IMR-90 (cell line): ENCODE measurements around the gene ZNF662. TPM values are rescaled to one million over a fixed set of nuclear protein-coding genes. Genes with fewer than 3 reads are reported as not detected.

Experiments
- ATAC-seq: fragments of 200-7000 bp; cut with Tn5 transposase; 2 replicates; pipeline ENCODE4 v1.9.1; 2020; ENCODE audit warnings: low read depth, mild to moderate bottlenecking, moderate library complexity
- BruUV-seq: library from RNA; stranded (reverse); fragments of 400-500 nt; replicated peaks from 2 replicates; lab custom pipeline; 2021; lab: Mats Ljungman, UMichigan
- CTCF ChIA-PET: fragments of 300-600 bp; formaldehyde crosslinking; extraction: SDS; loops from one replicate; lab custom pipeline; 2021; ENCODE audit warnings: antibody characterized with exemption; lab: Yijun Ruan, JAX
- POLR2A ChIA-PET: fragments of 300-600 bp; sonication (Branson Sonifier 250); formaldehyde crosslinking; loops from one replicate; lab custom pipeline; 2022; ENCODE audit warnings: antibody characterized with exemption; ENCODE audit not compliant: unreplicated experiment; lab: Charles Lee
- DNase-seq: peaks from one replicate; pipeline ENCODE4 v3.0.0; 2013
- H2AFZ ChIP-seq: replicated peaks from 2 replicates; pipeline ENCODE3; 2013; ENCODE audit warnings: low read length, mild to moderate bottlenecking; ENCODE audit not compliant: poor library complexity
- H2AK5ac ChIP-seq: 2 replicates; pipeline ENCODE4 v1.6.1; 2013; ENCODE audit warnings: low read depth, low read length, inconsistent platforms
- H2AK9ac ChIP-seq: replicated peaks from 2 replicates; pipeline ENCODE3; 2013; ENCODE audit warnings: mild to moderate bottlenecking, low read depth, low read length, moderate library complexity; ENCODE audit not compliant: poor library complexity
- H2BK120ac ChIP-seq: 2 replicates; pipeline ENCODE4 v1.6.1; 2013; ENCODE audit warnings: low read depth, low read length, inconsistent platforms
- H2BK15ac ChIP-seq: 3 replicates; pipeline ENCODE4 v1.6.1; 2013; ENCODE audit warnings: low read depth, low read length, inconsistent platforms
- H2BK20ac ChIP-seq: 2 replicates; pipeline ENCODE4 v1.6.1; 2013; ENCODE audit warnings: low read depth, mild to moderate bottlenecking, inconsistent platforms, low read length, moderate library complexity
- H2BK5ac ChIP-seq: 2 replicates; pipeline ENCODE4 v1.6.1; 2013; ENCODE audit warnings: mild to moderate bottlenecking, low read depth, low read length, inconsistent platforms; ENCODE audit not compliant: poor library complexity, severe bottlenecking
- H3K14ac ChIP-seq: replicated peaks from 2 replicates; pipeline ENCODE4 v1.6.1; 2013; ENCODE audit warnings: low read depth, low read length, inconsistent platforms
- H3K18ac ChIP-seq: 2 replicates; pipeline ENCODE4 v1.6.1; 2013; ENCODE audit warnings: low read depth, low read length, control low read depth
- H3K23ac ChIP-seq: 2 replicates; pipeline ENCODE4 v1.6.1; 2013; ENCODE audit warnings: low read depth, low read length, inconsistent platforms
- H3K27ac ChIP-seq: 2 replicates; pipeline ENCODE4 v1.5.1; 2013; ENCODE audit warnings: mild to moderate bottlenecking, control low read depth, low read length; ENCODE audit not compliant: insufficient read depth
- H3K27me3 ChIP-seq: 2 replicates; pipeline ENCODE4 v1.6.1; 2013; ENCODE audit warnings: low read length; ENCODE audit not compliant: control insufficient read depth, insufficient read depth
- H3K36me3 ChIP-seq: 2 replicates; pipeline ENCODE4 v1.6.1; 2013; ENCODE audit warnings: low read length, mixed read lengths; ENCODE audit not compliant: control insufficient read depth, insufficient read depth
- H3K4ac ChIP-seq: 2 replicates; pipeline ENCODE4 v1.6.1; 2013; ENCODE audit warnings: low read depth, low read length, inconsistent platforms
- H3K4me1 ChIP-seq: 2 replicates; pipeline ENCODE4 v1.6.1; 2013; ENCODE audit warnings: low read length, mixed read lengths; ENCODE audit not compliant: control insufficient read depth, insufficient read depth
- H3K4me2 ChIP-seq: 2 replicates; pipeline ENCODE4 v1.6.1; 2013; ENCODE audit warnings: low read depth, mild to moderate bottlenecking, control low read depth, low read length, moderate library complexity
- H3K4me3 ChIP-seq: 2 replicates; pipeline ENCODE4 v1.5.1; 2013; ENCODE audit warnings: low read depth, mild to moderate bottlenecking, control low read depth, low read length, moderate library complexity; ENCODE audit not compliant: insufficient read depth
- H3K56ac ChIP-seq: 2 replicates; pipeline ENCODE4 v1.6.1; 2013; ENCODE audit warnings: low read length, inconsistent platforms; ENCODE audit not compliant: insufficient read depth; ENCODE audit errors: extremely low read depth
- H3K79me1 ChIP-seq, 2 experiments: 2 replicates each; pipeline ENCODE4 v1.6.1; 2013; ENCODE audit warnings: low read length in 2 of 2, inconsistent platforms in 1 of 2, low read depth in 1 of 2
- H3K9ac ChIP-seq: 2 replicates; pipeline ENCODE4 v1.6.1; 2013; ENCODE audit warnings: low read depth, low read length, control low read depth
- H3K9me1 ChIP-seq: 2 replicates; pipeline ENCODE4 v1.6.1; 2013; ENCODE audit warnings: low read length, inconsistent platforms; ENCODE audit not compliant: insufficient read depth
- H3K9me3 ChIP-seq: 2 replicates; pipeline ENCODE4 v1.6.1; 2013; ENCODE audit warnings: low read length; ENCODE audit not compliant: control insufficient read depth, insufficient read depth
- H4K20me1 ChIP-seq: 2 replicates; pipeline ENCODE4 v1.6.1; 2013; ENCODE audit warnings: low read length, inconsistent platforms; ENCODE audit not compliant: insufficient read depth
- H4K5ac ChIP-seq: 2 replicates; pipeline ENCODE4 v1.6.1; 2013; ENCODE audit warnings: mild to moderate bottlenecking, low read depth, low read length, control low read depth
- H4K8ac ChIP-seq, 2 experiments: 2 replicates each; pipeline ENCODE4 v1.6.1; 2013; ENCODE audit warnings: low read depth in 2 of 2, low read length in 2 of 2, control low read depth in 1 of 2, inconsistent platforms in 1 of 2
- H4K91ac ChIP-seq: 2 replicates; pipeline ENCODE4 v1.6.1; 2013; ENCODE audit warnings: low read depth, low read length, inconsistent platforms; ENCODE audit not compliant: insufficient read depth
- BHLHE40 ChIP-seq: fragments of 150-350 bp; IDR thresholded peaks from 2 replicates; pipeline ENCODE4 v1.6.1; 2016; ENCODE audit warnings: mild to moderate bottlenecking, low read depth, low read length
- CEBPB ChIP-seq: IDR thresholded peaks from 2 replicates; pipeline ENCODE4 v1.6.1; 2012; ENCODE audit warnings: low read depth, low read length, improper control_type of control experiment
- CHD1 ChIP-seq: IDR thresholded peaks from 2 replicates; pipeline ENCODE4 v1.6.1; 2012; ENCODE audit warnings: low read depth, low read length, improper control_type of control experiment
- ELK1 ChIP-seq: fragments of 150-350 bp; IDR thresholded peaks from 2 replicates; pipeline ENCODE4 v1.6.1; 2016; ENCODE audit warnings: low read depth, mild to moderate bottlenecking, low read length, moderate library complexity, borderline replicate concordance
- FOS ChIP-seq: fragments of 150-350 bp; IDR thresholded peaks from 2 replicates; pipeline ENCODE4 v1.6.1; 2016; ENCODE audit warnings: low read depth, low read length
- MAFK ChIP-seq: IDR thresholded peaks from 2 replicates; pipeline ENCODE4 v1.6.1; 2012; ENCODE audit warnings: low read depth, low read length, improper control_type of control experiment
- MAZ ChIP-seq: IDR thresholded peaks from 2 replicates; pipeline ENCODE4 v1.6.1; 2012; ENCODE audit warnings: low read depth, mild to moderate bottlenecking, low read length, improper control_type of control experiment, moderate library complexity, borderline replicate concordance
- MXI1 ChIP-seq: IDR thresholded peaks from 2 replicates; pipeline ENCODE4 v1.6.1; 2012; ENCODE audit warnings: low read depth, mild to moderate bottlenecking, low read length, moderate library complexity, borderline replicate concordance
- NFE2L2 ChIP-seq: fragments of 150-350 bp; IDR thresholded peaks from 2 replicates; pipeline ENCODE4 v1.6.1; 2016; ENCODE audit warnings: low read depth, mild to moderate bottlenecking, low read length
- POLR2A ChIP-seq: IDR thresholded peaks from 2 replicates; pipeline ENCODE4 v1.6.1; 2012; ENCODE audit warnings: mild to moderate bottlenecking, low read depth, low read length
- RAD21 ChIP-seq: IDR thresholded peaks from 2 replicates; pipeline ENCODE4 v1.6.1; 2012; ENCODE audit warnings: low read length, improper control_type of control experiment
- RCOR1 ChIP-seq: IDR thresholded peaks from 2 replicates; pipeline ENCODE4 v1.6.1; 2012; ENCODE audit warnings: mild to moderate bottlenecking, low read length, improper control_type of control experiment; ENCODE audit not compliant: insufficient replicate concordance
- RFX5 ChIP-seq: IDR thresholded peaks from 2 replicates; pipeline ENCODE4 v1.8.0; 2012; ENCODE audit warnings: low read depth, mild to moderate bottlenecking, low read length, moderate library complexity
- SMC3 ChIP-seq: fragments of 150-350 bp; IDR thresholded peaks from 2 replicates; pipeline ENCODE4 v1.6.1; 2016; ENCODE audit warnings: low read depth, mild to moderate bottlenecking, antibody characterized with exemption, low read length, moderate library complexity
- USF2 ChIP-seq: fragments of 150-350 bp; IDR thresholded peaks from 2 replicates; pipeline ENCODE4 v1.6.1; 2017; ENCODE audit warnings: mild to moderate bottlenecking, antibody characterized with exemption, low read length, low read depth
- WGBS, 2 experiments: methylation state at CpG; one replicate each; pipeline versions ENCODE4 v1.1.5 to v1.1.7; 2013; ENCODE audit warnings: missing lambda C conversion rate in 2 of 2; ENCODE audit not compliant: insufficient read length in 1 of 2; ENCODE audit errors: extremely low coverage in 2 of 2; 5-methylcytosine and 5-hydroxymethylcytosine counted together
- dilution Hi-C: fragments of 300-500 bp; cut with HindIII; formaldehyde crosslinking; loops from one replicate; pipeline ENCODE4 v1.14.3; 2018; ENCODE audit warnings: low sequenced_read_pairs; ENCODE audit not compliant: unreplicated experiment
- in situ Hi-C: fragments of 300-500 bp; cut with MboI; formaldehyde crosslinking; loops from 3 replicates; pipeline ENCODE4 v1.14.3; 2019; ENCODE audit warnings: low sequenced_read_pairs, inconsistent platforms, mixed read lengths
- intact Hi-C: fragments of 100-400 bp; cut with micrococcal nuclease; formaldehyde crosslinking; loops from 2 replicates; pipeline ENCODE4 v1.10.0; 2022
- polyA plus RNA-seq, 3 experiments: library from polyadenylated mRNA; depleted of rRNA; stranded (reverse); fragments of >200 nt; gene quantifications; 2 replicates each; pipeline ENCODE4 v1.2.3, GENCODE V29; 2012; ENCODE audit warnings: low replicate concordance in 1 of 3
- total RNA-seq: library from RNA; depleted of rRNA; stranded (reverse); fragments of >200 nt; gene quantifications from 2 replicates; pipeline ENCODE4 v1.2.3, GENCODE V29; 2012

The ZNF662 gene
- total and polyA plus RNA-seq, 2 of the 4 experiments (the other 2 are of a cell fraction): 0.29 to 0.54 TPM

DNA sequence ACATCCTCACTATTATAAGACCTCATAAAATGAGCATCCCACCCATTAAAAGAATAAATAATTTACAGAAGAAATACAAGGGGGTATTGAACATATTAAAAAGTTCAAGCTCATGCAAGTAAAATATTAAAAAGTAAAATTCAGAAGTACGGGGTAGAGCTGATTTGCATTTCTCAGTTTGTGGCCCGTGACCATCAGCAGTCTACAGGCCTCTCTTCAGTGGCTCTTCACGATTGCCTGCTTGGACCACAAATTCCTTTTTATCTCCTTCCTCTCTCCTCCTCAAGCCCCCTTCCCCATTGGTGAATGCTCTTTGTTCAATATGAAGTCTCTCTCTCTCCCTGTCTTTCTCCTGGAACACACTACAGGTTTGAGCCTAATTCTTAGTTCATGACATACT lies 49.4 kb upstream of the ZNF662 start (continued):
- TF ChIP-seq USF2 (no peak), RFX5 (no peak), BHLHE40 (no peak), CHD1 (no peak), MXI1 (no peak)

DNA sequence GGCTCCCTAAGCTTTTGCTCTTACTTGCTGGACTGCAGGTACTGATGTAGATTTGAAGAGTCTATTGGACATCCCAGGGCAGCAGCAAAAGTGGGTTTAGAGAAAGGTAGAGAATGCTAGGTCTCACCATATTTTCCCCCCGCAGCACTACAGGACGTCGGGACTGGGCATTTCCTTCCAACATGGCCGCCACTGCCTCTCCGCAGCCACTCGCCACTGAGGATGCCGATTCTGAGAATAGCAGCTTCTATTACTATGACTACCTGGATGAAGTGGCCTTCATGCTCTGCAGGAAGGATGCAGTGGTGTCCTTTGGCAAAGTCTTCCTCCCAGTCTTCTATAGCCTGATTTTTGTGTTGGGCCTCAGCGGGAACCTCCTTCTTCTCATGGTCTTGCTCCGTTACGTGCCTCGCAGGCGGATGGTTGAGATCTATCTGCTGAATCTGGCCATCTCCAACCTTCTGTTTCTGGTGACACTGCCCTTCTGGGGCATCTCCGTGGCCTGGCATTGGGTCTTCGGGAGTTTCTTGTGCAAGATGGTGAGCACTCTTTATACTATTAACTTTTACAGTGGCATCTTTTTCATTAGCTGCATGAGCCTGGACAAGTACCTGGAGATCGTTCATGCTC lies 41.5 kb upstream of the ZNF662 start:
- H3K36me3 ChIP-seq: no peaks in the 10 kb centered on the region
- intact Hi-C loops: no loop called here
- CTCF ChIA-PET: no interaction called here
- in situ Hi-C loops: no loop called here
- dilution Hi-C loops: no loop called here
- H3K27me3 ChIP-seq: peaks cover 8% of the 10 kb centered on the region; the same call in 1 of the 2 replicates
- no peak overlapping the region for H2AFZ ChIP-seq
- H3K9me1 ChIP-seq: no peaks in the 10 kb centered on the region
- ATAC-seq (no peak), DNase-seq (no peak)
- no peak overlapping the region for H2BK5ac ChIP-seq
- H3K4me2 ChIP-seq: no peak overlapping the region
- H2BK20ac ChIP-seq: no peak overlapping the region
- H4K20me1 ChIP-seq: no peaks in the 10 kb centered on the region
- no peak overlapping the region for H4K91ac ChIP-seq
- no peak overlapping the region for H2AK9ac ChIP-seq
- BruUV-seq: no TSS peak
- no peaks in the 10 kb centered on the region for H3K79me1 ChIP-seq
- H3K4me1 ChIP-seq: no peaks in the 10 kb centered on the region
- H3K23ac ChIP-seq: no peak overlapping the region
- no peak overlapping the region for H3K4me3 ChIP-seq
- H4K8ac ChIP-seq: no peak overlapping the region
- H2BK15ac ChIP-seq: no peak overlapping the region
- H3K56ac ChIP-seq: no peak overlapping the region
- H4K5ac ChIP-seq: no peak overlapping the region
- no peak overlapping the region for H3K18ac ChIP-seq
- no peak overlapping the region for H3K9ac ChIP-seq
- no peaks in the 10 kb centered on the region for H3K9me3 ChIP-seq
- no peak overlapping the region for H2BK120ac ChIP-seq
- H2AK5ac ChIP-seq: no peak overlapping the region
- POLR2A ChIA-PET: no interaction called here
- H3K27ac ChIP-seq: no peak overlapping the region
- no peak overlapping the region for H3K4ac ChIP-seq
- 66% methylated on average over 5 of the region's 15 CpGs; no CpG with 5 or more reads in 1 of the 2 experiments for WGBS, 2 experiments
- H3K14ac ChIP-seq: no peak overlapping the region
- no peak for TF ChIP-seq RCOR1
- no peak for TF ChIP-seq CHD1
- TF ChIP-seq RFX5: no peak
- TF ChIP-seq FOS: no peak
- TF ChIP-seq MAZ: no peak
- no peak for TF ChIP-seq BHLHE40
- TF ChIP-seq POLR2A: no peak
- TF ChIP-seq CEBPB: no peak
- TF ChIP-seq MXI1: no peak
- no peak for TF ChIP-seq USF2
- no peak for TF ChIP-seq SMC3
- no peak for TF ChIP-seq MAFK
- no peak for TF ChIP-seq ELK1
- TF ChIP-seq RAD21: no peak
- TF ChIP-seq NFE2L2: no peak
